Neural crest cell (in vitro differentiated cells): ENCODE data around the gene TRIM65. TPM values are rescaled to one million over a fixed set of nuclear protein-coding genes. Genes with fewer than 3 reads are reported as not detected.
"Not testable (repeated sequence)": the region's sequence is repeated elsewhere in the genome, so short reads cannot be mapped to it uniquely, and the experiment has no call there.

Experiments
- DNase-seq: peaks from one replicate; pipeline ENCODE4 v3.0.0; 2021; ENCODE audit warnings: low read depth, mixed read lengths, low spot score
- H3K27ac Mint-ChIP-seq: one replicate; pipeline ENCODE4 v1.8.0; 2021; ENCODE audit warnings: mild to moderate bottlenecking, mixed read lengths; ENCODE audit not compliant: unreplicated experiment
- H3K27me3 Mint-ChIP-seq: 2 replicates; pipeline ENCODE4 v1.8.0; 2021; ENCODE audit warnings: low read depth, mild to moderate bottlenecking, mixed read lengths
- H3K36me3 Mint-ChIP-seq: 2 replicates; pipeline ENCODE4 v1.8.0; 2021; ENCODE audit warnings: low read depth, mild to moderate bottlenecking, mixed read lengths
- H3K4me1 Mint-ChIP-seq: 2 replicates; pipeline ENCODE4 v1.8.0; 2021; ENCODE audit warnings: mixed read lengths
- H3K4me3 Mint-ChIP-seq: one replicate; pipeline ENCODE4 v1.8.0; 2021; ENCODE audit warnings: mild to moderate bottlenecking, mixed read lengths
- H3K9me3 Mint-ChIP-seq: 2 replicates; pipeline ENCODE4 v1.8.0; 2021; ENCODE audit warnings: mixed read lengths
- total RNA-seq: library from RNA; stranded (reverse); gene quantifications from 2 replicates; pipeline ENCODE4 v1.2.1, GENCODE V29; 2021
- TF ChIP-seq, protein P1 (sequence below): fragments of 200-600 bp; sonication (generic); conservative IDR thresholded peaks from 2 replicates; pipeline ENCODE4 v1.5.0; 2021; ENCODE audit warnings: antibody characterized with exemption, mild to moderate bottlenecking

TRIM65 gene
- total RNA-seq, 1 donor from 2014 or later, result 23.3 TPM

DNA sequence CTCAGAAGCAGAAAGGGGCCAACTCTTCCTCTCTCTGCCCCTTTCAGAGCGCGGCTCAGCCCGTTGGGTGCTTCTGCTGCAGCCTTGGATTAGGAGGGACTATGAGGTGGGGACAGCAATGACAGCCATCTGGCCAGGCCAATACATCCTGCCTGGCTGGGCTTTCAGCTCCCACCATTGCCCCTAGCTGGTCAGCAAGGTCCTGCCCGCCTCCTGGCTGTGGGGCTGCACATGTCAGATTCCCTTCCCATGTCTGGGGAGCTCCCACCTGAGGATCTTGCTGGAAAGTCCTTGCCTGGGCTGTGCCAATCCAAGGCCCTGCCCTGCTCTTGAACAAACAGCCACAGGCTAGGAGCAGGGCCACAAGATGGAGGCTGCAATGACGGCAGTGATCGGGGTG is 8.3 kb downstream of the TRIM65 start:
- TF ChIP-seq, protein P1, sequence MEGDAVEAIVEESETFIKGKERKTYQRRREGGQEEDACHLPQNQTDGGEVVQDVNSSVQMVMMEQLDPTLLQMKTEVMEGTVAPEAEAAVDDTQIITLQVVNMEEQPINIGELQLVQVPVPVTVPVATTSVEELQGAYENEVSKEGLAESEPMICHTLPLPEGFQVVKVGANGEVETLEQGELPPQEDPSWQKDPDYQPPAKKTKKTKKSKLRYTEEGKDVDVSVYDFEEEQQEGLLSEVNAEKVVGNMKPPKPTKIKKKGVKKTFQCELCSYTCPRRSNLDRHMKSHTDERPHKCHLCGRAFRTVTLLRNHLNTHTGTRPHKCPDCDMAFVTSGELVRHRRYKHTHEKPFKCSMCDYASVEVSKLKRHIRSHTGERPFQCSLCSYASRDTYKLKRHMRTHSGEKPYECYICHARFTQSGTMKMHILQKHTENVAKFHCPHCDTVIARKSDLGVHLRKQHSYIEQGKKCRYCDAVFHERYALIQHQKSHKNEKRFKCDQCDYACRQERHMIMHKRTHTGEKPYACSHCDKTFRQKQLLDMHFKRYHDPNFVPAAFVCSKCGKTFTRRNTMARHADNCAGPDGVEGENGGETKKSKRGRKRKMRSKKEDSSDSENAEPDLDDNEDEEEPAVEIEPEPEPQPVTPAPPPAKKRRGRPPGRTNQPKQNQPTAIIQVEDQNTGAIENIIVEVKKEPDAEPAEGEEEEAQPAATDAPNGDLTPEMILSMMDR, result no peak
- no peak overlapping the region for H3K27ac Mint-ChIP-seq
- no peak for DNase-seq
- H3K4me1 Mint-ChIP-seq, result no peaks in the 10 kb centered on the region
- no peaks in the 10 kb centered on the region for H3K36me3 Mint-ChIP-seq
- no peaks in the 10 kb centered on the region for H3K9me3 Mint-ChIP-seq
- H3K27me3 Mint-ChIP-seq, result peaks cover 5% of the 10 kb centered on the region
- no peak overlapping the region for H3K4me3 Mint-ChIP-seq

DNA sequence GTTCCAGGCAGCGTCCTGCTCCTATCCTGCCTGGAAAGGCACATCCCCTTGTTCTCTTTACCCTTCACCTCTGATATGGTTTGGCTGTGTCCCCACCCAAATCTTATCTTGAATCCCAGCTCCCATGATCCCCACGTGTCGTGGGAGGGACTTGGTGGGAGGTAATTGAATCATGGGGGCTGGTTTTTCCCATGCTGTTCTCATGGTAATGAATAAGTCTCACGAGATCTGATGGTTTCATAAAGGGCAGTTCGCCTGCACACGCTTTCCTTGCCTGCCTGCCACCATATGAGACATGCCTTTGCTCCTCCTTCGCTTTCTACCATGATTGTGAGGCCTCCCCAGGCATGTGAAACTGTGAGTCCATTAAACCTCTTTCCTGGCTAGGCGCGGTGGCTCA is 10.9 kb downstream of the TRIM65 start:
- not testable (repeated sequence) for H3K4me3 Mint-ChIP-seq, H3K4me1 Mint-ChIP-seq, H3K36me3 Mint-ChIP-seq, H3K9me3 Mint-ChIP-seq, H3K27ac Mint-ChIP-seq, DNase-seq
- peaks cover 24% of the 10 kb centered on the region for H3K27me3 Mint-ChIP-seq

DNA sequence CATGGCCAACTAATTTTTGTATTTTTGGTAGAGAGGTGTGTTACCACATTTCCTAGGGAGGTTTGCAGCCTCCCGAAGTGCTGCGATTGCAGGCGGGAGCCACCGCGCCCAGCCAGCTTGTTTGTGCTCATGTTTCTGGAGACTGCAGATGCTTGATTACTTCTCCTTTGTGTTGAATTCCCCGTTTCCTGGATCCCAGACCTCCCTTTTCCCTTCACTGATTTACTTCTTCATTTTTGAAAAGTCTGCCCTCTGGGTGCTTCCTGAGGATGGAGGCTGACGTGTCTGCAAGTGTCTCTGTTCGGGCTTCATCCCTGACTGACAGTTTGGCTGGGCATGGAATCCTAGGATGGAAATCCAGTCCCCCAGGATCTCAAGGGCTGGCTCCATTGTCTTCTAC is 11.3 kb downstream of the TRIM65 start:
- DNase-seq, result no peak
- no peak overlapping the region for H3K27ac Mint-ChIP-seq
- no peaks in the 10 kb centered on the region for H3K4me1 Mint-ChIP-seq
- TF ChIP-seq, protein P1, result no peak
- peaks cover 29% of the 10 kb centered on the region for H3K27me3 Mint-ChIP-seq
- H3K36me3 Mint-ChIP-seq, result no peaks in the 10 kb centered on the region
- H3K4me3 Mint-ChIP-seq, result no peak overlapping the region
- H3K9me3 Mint-ChIP-seq, result no peaks in the 10 kb centered on the region

DNA sequence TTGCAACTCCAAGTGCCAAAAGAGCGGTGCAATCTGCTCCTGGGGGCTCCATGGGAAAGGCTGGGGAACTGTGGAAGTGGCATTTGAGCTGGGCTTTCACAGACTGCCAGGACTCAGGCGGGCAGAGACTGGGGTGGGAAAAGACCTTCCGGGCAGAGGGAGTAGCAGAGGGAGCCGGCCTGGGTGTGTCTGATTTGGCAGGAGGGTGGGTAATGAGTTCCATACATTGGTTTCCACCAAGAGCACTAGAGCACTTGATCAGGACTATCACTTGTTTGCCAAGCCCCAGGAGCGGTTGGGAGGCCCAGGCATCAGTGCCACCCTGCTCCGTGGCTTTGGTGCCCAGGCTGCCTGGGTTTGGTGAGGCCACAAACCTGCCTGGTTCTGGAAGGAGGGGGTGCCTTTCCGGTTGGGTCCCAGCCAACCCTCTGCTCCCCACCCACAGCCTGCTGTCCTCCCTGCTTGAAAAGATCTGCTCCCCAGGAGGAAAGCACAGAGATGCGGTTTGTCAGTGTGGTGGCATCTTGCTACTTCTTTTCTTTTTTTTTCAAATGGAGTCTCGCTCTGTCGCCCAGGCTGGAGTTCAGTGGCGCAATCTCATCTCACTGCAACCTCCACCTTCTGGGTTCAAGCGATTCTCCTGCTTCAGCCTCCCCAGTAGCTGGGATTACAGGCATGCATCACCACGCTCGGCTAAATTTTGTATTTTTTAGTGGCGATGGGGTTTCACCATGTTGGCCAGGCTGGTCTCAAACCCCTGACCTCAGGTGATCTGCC is 14.9 kb downstream of the TRIM65 start:
- TF ChIP-seq, protein P1, result no peak
- Mint-ChIP-seq H3K36me3 (no peaks in the 10 kb centered on the region), H3K27me3 (peaks cover 58% of the 10 kb centered on the region), H3K9me3 (no peaks in the 10 kb centered on the region), H3K4me3 (no peak overlapping the region), H3K27ac (no peak overlapping the region), H3K4me1 (peaks cover 5% of the 10 kb centered on the region)
- no peak for DNase-seq

DNA sequence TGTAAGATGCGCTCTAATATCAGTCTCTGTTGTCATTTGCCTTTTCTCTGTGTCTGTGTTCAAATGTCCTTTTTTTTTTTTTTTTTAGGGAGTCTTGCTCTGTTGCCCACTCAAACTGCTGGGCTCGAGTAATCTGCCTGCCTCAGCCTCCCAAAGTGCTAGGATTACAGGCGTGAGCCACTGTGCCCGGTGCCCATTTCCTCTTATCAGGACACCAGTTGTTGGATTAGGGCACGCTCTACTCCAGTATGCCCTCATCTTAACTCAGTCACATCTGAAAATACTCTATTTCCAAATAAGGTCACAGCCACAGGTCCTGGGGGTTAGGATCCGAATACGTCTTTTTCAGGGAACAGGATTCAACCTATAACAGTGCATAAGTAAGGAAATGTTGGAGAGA is 16.5 kb downstream of the TRIM65 start:
- Mint-ChIP-seq H3K4me3 (peak overlapping the region; percentile 47), H3K36me3 (no peaks in the 10 kb centered on the region), H3K27ac (no peak overlapping the region), H3K27me3 (peaks cover 62% of the 10 kb centered on the region), H3K9me3 (no peaks in the 10 kb centered on the region), H3K4me1 (peaks cover 5% of the 10 kb centered on the region)
- DNase-seq, result no peak
- TF ChIP-seq, protein P1, result no peak

DNA sequence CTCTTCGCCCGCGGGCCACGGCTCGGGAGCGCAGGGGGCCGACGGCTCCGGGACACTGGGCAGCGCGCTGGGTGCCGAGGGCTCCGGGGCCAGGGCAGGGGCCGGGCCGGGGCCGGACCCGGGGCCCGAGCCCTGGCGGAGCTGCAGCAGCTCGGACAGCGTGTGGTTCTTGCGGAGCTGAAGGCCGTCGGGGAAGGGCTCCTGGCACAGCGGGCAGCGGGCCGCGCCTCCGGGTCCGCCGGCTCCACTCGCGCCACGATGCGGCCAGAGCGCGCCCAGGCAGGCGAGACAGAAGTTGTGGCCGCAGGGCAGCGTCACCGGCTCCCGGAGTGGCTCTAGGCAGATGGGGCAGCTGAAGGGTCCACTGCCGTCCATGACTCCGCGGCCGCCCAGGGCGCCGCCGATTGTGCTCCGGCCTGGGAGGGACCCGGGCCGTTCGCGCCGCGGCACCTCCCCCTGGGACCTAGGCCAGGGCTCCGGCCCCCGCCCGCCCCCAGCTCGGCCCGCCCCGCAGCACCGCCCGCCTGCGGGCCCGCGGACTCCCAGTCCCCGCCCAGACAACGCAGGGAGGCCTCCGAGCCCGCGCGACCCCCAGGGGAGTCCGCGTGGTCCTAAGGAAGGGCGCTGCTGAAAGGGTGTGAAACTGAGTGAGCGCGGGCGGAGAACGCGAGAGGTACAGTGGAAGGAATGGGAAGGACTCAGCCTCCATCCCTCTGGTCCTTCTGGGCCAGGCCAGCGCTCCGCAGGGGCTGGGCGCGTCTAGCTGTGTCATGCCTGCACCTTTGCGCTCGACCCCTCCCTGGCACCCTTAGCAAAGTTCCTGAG is 18.4 kb downstream of the TRIM65 start, which contains the start of gene TRIM47:
Gene TRIM47 (minus strand): TSS at position 408 of the 825 bp plus-strand sequence. CDS start 33 bp downstream, at position 375.
- DNase-seq, result no peak
- peaks cover 5% of the 10 kb centered on the region for H3K4me1 Mint-ChIP-seq
- no peaks in the 10 kb centered on the region for H3K36me3 Mint-ChIP-seq
- peak within 1 kb of the TSS; percentile 62 for H3K4me3 Mint-ChIP-seq
- H3K9me3 Mint-ChIP-seq, result no peaks in the 10 kb centered on the region
- H3K27me3 Mint-ChIP-seq, result peaks cover 66% of the 10 kb centered on the region
- no peak within 1 kb of the TSS for H3K27ac Mint-ChIP-seq
- TF ChIP-seq, protein P1, result no peak
